OCI-LY1 (cell line): ENCODE data around the gene PLEK.

ENCODE experiments used
- EZH2 ChIP-seq: fragments of 200-600 bp; sonication (generic), shearing (Covaris generic); IDR thresholded peaks from 2 replicates; pipeline ENCODE4 v1.8.0; 2017; ENCODE audit warnings: borderline replicate concordance, mixed run types, mild to moderate bottlenecking, antibody characterized with exemption, low read length, moderate library complexity, mixed read lengths
- TF ChIP-seq, protein P1 (sequence below): fragments of 200-600 bp; sonication (generic), shearing (Covaris generic); IDR thresholded peaks from 2 replicates; pipeline ENCODE4 v1.5.1; 2017; ENCODE audit warnings: mild to moderate bottlenecking, antibody characterized with exemption, low read length, moderate library complexity, mixed read lengths

DNA sequence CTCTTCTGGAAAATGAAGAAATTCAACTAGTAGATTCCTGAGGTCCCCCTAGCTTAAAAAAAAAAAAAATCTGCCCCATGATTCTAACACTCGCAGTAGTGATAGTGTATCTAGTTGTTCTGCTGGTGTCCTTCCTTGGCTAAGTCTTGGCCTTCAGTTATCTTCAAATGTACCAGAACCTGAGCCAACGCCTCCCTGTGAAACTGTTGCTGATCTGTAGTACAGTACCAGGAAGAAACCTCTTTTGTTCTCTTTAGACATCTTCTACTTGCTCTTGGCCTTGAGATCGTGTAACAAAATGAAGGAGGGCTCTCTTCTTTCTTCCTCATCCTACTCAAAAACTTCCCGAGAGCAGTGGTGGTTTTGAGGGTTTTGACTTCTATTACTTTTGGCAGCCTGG, 31.0 kb downstream of the PLEK start:
- TF ChIP-seq, protein P1, sequence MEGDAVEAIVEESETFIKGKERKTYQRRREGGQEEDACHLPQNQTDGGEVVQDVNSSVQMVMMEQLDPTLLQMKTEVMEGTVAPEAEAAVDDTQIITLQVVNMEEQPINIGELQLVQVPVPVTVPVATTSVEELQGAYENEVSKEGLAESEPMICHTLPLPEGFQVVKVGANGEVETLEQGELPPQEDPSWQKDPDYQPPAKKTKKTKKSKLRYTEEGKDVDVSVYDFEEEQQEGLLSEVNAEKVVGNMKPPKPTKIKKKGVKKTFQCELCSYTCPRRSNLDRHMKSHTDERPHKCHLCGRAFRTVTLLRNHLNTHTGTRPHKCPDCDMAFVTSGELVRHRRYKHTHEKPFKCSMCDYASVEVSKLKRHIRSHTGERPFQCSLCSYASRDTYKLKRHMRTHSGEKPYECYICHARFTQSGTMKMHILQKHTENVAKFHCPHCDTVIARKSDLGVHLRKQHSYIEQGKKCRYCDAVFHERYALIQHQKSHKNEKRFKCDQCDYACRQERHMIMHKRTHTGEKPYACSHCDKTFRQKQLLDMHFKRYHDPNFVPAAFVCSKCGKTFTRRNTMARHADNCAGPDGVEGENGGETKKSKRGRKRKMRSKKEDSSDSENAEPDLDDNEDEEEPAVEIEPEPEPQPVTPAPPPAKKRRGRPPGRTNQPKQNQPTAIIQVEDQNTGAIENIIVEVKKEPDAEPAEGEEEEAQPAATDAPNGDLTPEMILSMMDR: no peak
- TF ChIP-seq EZH2: no peak
